Suprapubic skin (tissue), 3 donors: ENCODE measurements around the gene ARHGAP31.

Experiments used
- POLR2AphosphoS5 ChIP-seq, 3 donors: sonication (generic); formaldehyde crosslinking; IDR thresholded peaks; one replicate each; pipeline ENCODE4 v1.6.1; 2017; ENCODE audit warnings: antibody characterized with exemption in 3 of 3
- TF ChIP-seq, protein P1 (sequence below), 2 donors: fragments of 200-600 bp in 1 of 2; fragments of 450-650 bp in 1 of 2; sonication (generic) in 1 of 2; IDR thresholded peaks; one replicate each; pipeline ENCODE4 v1.5.1; 2016 to 2019; ENCODE audit warnings: antibody characterized with exemption in 2 of 2, mild to moderate bottlenecking in 1 of 2, moderate library complexity in 1 of 2

DNA sequence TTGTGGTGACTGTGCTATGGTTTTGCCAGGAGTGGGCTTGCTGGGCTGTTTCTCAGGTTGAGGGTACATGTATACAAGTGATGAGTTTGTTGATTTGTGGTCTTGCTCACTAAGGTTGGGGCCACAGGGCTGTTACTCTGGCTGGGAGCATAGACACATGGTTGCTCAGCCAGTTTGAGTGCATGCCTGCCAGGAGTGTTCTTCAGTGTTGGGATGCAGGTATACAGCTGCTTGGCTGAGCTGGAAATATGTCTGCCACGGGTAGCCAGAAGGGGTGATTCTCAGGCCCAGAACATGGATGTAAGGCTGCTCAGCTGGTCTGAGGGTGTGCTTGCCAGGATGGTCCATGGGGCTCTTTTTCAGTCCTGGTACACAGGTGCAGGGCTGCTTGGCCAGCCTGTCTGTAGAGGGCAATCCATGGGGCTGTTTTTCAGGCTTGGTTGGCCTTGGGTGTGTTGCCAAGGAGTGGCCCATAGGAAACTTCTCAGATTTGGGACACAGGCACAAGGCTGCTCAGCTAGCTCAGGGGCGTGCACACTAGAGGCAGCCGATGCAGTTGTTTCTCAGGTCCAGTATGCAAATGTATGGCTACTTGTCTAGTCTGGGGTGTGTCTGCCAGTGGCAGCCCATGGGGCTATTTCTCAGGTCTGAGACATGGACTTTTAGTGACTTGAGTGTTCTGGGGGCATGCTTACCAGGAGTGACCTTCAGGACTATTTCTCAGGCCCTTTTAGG is 5.3 kb upstream of the ARHGAP31 start:
- TF ChIP-seq POLR2AphosphoS5 (IDR thresholded peaks at IDR 0.05) = no peak
- TF ChIP-seq, protein P1, sequence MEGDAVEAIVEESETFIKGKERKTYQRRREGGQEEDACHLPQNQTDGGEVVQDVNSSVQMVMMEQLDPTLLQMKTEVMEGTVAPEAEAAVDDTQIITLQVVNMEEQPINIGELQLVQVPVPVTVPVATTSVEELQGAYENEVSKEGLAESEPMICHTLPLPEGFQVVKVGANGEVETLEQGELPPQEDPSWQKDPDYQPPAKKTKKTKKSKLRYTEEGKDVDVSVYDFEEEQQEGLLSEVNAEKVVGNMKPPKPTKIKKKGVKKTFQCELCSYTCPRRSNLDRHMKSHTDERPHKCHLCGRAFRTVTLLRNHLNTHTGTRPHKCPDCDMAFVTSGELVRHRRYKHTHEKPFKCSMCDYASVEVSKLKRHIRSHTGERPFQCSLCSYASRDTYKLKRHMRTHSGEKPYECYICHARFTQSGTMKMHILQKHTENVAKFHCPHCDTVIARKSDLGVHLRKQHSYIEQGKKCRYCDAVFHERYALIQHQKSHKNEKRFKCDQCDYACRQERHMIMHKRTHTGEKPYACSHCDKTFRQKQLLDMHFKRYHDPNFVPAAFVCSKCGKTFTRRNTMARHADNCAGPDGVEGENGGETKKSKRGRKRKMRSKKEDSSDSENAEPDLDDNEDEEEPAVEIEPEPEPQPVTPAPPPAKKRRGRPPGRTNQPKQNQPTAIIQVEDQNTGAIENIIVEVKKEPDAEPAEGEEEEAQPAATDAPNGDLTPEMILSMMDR (IDR thresholded peaks at IDR 0.05) = no peak
